Measurements from ENCODE around the gene PWWP2A.

PWWP2A gene

DNA sequence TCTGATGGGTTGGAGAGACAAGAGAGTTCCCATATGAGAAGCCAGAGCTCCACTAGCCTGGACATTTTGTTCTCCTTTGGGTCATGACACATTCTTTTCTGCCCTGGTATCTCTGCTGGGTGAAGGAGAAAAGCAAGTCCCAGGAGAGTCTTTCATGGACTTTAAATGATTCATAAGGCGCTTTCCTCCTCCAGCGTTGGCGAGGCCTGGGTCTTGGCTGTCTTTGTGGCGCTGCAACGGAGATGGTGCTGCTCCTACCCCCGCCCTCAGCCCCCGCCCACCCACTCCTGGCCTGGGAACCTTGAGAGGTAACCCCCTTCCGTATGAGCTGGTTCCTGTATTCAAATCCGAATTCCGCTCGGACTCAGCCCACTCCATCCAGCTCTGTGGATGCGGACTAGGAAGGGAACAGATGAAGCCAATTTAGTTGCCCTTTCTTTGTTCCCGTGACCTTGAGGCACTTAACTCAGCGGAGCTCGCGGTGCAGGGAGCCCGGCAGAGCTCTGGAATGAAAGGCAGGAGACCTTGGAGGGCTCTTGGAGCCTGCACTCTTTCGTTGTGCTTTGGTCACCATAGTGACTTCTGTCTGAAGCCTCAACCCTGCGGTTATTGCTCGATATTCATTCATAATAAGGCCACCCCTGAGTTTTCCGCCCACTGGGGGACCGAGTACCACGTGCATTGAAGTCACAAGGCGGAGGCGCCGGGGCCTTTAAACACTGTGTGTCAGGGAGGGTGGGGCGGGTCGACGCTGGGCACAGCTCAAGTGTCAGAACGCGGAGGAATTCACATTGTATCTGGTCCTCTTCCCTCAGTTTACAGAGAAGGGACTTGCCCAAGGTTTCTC lies 14.0 kb upstream of the PWWP2A start:
- H3K4me3 ChIP-seq (ENCODE audit: insufficient read depth, low read depth, low read length, poor library complexity, severe bottlenecking): no peak overlapping the region

GRCh38 chr5:160129841-160130240 lies 10.6 kb upstream of the PWWP2A start:
- no peaks in the 10 kb centered on the region for H3K36me3 ChIP-seq (ENCODE audit: control insufficient read depth, insufficient read depth, low read length)
- H3K4me1 ChIP-seq (ENCODE audit: control insufficient read depth, insufficient read depth, low read length, poor library complexity, severe bottlenecking): no peaks in the 10 kb centered on the region
- H3K27me3 ChIP-seq (replicated peaks; ENCODE audit: control insufficient read depth, insufficient read depth, low read length, poor library complexity, severe bottlenecking): no peaks in the 10 kb centered on the region
- H3K27ac ChIP-seq (ENCODE audit: insufficient read depth, low read length, poor library complexity, severe bottlenecking): no peak overlapping the region
- H3K4me3 ChIP-seq (ENCODE audit: insufficient read depth, low read depth, low read length, poor library complexity, severe bottlenecking): no peak overlapping the region
- DNase-seq: no peak
- H3K9me3 ChIP-seq (ENCODE audit: control insufficient read depth, low read length): no peaks in the 10 kb centered on the region

More for the DNA sequence above, 14.0 kb upstream of the PWWP2A start:
- Histone ChIP-seq H3K27me3 (replicated peaks; ENCODE audit: control insufficient read depth, insufficient read depth, low read length, poor library complexity, severe bottlenecking) (no peaks in the 10 kb centered on the region), H3K36me3 (ENCODE audit: control insufficient read depth, insufficient read depth, low read length) (no peaks in the 10 kb centered on the region), H3K4me1 (ENCODE audit: control insufficient read depth, insufficient read depth, low read length, poor library complexity, severe bottlenecking) (no peaks in the 10 kb centered on the region), H3K9me3 (ENCODE audit: control insufficient read depth, low read length) (no peaks in the 10 kb centered on the region), H3K27ac (ENCODE audit: insufficient read depth, low read length, poor library complexity, severe bottlenecking) (no peak overlapping the region)
- no peak for DNase-seq

- no peaks in the 10 kb centered on the region for H3K27me3 ChIP-seq (replicated peaks; ENCODE audit: control insufficient read depth, insufficient read depth, low read length, poor library complexity, severe bottlenecking)
Observed at GRCh38 chr5:160128632-160129031, 9.4 kb upstream of the PWWP2A start.

DNA sequence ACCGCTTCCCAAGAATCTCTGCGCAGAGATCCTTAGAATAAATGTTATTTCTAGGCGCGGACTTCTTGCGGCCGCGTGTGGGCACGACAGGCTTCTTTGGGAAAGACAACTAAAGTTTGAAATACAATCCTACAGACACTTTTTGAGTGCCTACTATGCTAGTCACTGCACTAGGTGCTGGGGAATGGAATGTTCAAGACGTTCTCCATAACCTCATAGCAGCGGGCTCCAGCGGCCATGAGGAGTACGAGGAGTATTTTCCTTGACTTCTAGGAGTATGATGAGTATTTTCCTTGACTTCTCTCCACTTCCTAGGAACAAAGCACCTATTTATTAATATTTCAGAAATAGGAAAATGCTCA lies 636 bp upstream of the PWWP2A start:
- H3K4me1 ChIP-seq (ENCODE audit: control insufficient read depth, insufficient read depth, low read length, poor library complexity, severe bottlenecking): peaks cover 7% of the 10 kb centered on the region
- no peaks in the 10 kb centered on the region for H3K27me3 ChIP-seq (replicated peaks; ENCODE audit: control insufficient read depth, insufficient read depth, low read length, poor library complexity, severe bottlenecking)
- peak overlapping the region; percentile 32 for H3K4me3 ChIP-seq (ENCODE audit: insufficient read depth, low read depth, low read length, poor library complexity, severe bottlenecking)
- H3K27ac ChIP-seq (ENCODE audit: insufficient read depth, low read length, poor library complexity, severe bottlenecking): no peak overlapping the region
- no peak for DNase-seq
- H3K36me3 ChIP-seq (ENCODE audit: control insufficient read depth, insufficient read depth, low read length): peaks cover 9% of the 10 kb centered on the region
- no peaks in the 10 kb centered on the region for H3K9me3 ChIP-seq (ENCODE audit: control insufficient read depth, low read length)

More at GRCh38 chr5:160128632-160129031, 9.4 kb upstream of the PWWP2A start:
- Histone ChIP-seq H3K27ac (ENCODE audit: insufficient read depth, low read length, poor library complexity, severe bottlenecking) (no peak overlapping the region), H3K36me3 (ENCODE audit: control insufficient read depth, insufficient read depth, low read length) (no peaks in the 10 kb centered on the region), H3K9me3 (ENCODE audit: control insufficient read depth, low read length) (no peaks in the 10 kb centered on the region), H3K4me1 (ENCODE audit: control insufficient read depth, insufficient read depth, low read length, poor library complexity, severe bottlenecking) (no peaks in the 10 kb centered on the region), H3K4me3 (ENCODE audit: insufficient read depth, low read depth, low read length, poor library complexity, severe bottlenecking) (no peak overlapping the region)
- no peak for DNase-seq

DNA sequence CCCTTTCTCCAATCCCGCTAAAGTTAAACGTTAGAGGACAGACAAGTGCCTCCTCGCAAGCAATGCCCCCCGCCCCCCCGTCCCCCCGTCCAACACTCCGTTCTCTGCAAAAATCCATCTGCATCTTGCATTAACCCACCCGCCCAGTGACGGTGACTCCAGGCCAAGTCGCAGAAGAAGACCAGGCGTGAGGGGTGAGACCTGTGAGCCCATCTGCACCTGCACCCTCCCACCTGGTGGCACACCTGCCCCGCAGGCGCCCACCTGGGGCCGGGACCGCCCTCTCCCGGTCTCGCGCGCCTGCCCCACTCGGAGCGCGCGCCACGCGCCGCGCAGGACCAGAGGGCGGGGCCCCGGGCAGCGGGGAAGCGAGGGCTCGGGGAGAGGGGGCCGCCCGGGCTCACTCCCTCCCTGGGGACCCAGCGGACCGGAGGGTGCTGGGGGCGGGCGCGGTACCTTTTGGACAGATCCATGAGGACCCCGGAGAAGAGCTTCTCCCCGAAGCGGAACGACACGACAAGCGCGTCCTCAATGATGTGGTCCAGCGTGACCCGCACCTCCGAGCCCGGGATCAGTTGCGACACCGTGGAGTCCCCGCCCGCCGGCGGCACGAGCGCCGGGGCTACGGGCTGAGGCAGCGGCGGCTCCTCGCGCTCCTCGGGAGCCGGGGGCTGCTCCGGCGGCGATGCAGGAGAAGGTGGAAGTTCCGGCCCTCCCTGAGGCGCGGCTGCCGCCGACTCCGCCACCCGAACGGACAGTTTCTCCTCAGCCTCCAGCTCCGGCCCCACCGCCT lies 705 bp downstream of the PWWP2A start:
- no peaks in the 10 kb centered on the region for H3K9me3 ChIP-seq (ENCODE audit: control insufficient read depth, low read length)
- no peaks in the 10 kb centered on the region for H3K27me3 ChIP-seq (replicated peaks; ENCODE audit: control insufficient read depth, insufficient read depth, low read length, poor library complexity, severe bottlenecking)

DNA sequence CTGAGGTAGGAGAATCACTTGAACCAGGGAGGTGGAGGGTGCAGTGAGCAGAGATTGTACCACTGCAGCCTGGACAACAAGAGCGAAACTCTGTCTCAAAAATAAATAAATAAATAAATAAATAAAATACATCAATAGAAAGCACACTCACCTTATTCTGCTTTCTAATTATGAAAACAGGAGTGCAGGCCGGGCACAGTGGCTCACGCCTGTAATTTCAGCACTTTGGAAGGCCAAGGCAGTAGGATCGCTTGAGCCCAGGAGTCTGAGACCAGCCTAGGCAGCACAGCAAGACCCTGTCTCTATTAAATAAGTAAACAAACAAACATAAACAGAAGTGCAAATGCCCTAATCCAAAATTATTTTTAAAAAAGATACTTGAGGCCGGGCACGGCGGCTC lies 2.3 kb downstream of the PWWP2A start:
- H3K4me3 ChIP-seq (ENCODE audit: insufficient read depth, low read depth, low read length, poor library complexity, severe bottlenecking): no peak overlapping the region
- no peaks in the 10 kb centered on the region for H3K27me3 ChIP-seq (replicated peaks; ENCODE audit: control insufficient read depth, insufficient read depth, low read length, poor library complexity, severe bottlenecking)
- no peak for DNase-seq
- no peaks in the 10 kb centered on the region for H3K9me3 ChIP-seq (ENCODE audit: control insufficient read depth, low read length)
- peaks cover 7% of the 10 kb centered on the region for H3K4me1 ChIP-seq (ENCODE audit: control insufficient read depth, insufficient read depth, low read length, poor library complexity, severe bottlenecking)
- H3K36me3 ChIP-seq (ENCODE audit: control insufficient read depth, insufficient read depth, low read length): peaks cover 27% of the 10 kb centered on the region
- no peak overlapping the region for H3K27ac ChIP-seq (ENCODE audit: insufficient read depth, low read length, poor library complexity, severe bottlenecking)

More for the DNA sequence above, 705 bp downstream of the PWWP2A start:
- peaks cover 7% of the 10 kb centered on the region for H3K4me1 ChIP-seq (ENCODE audit: control insufficient read depth, insufficient read depth, low read length, poor library complexity, severe bottlenecking)
- peak overlapping the region; percentile 100 for H3K4me3 ChIP-seq (ENCODE audit: insufficient read depth, low read depth, low read length, poor library complexity, severe bottlenecking)
- peak; percentile 30 to 47 (median 41) for DNase-seq
- peak overlapping the region; percentile 90 for H3K27ac ChIP-seq (ENCODE audit: insufficient read depth, low read length, poor library complexity, severe bottlenecking)
- H3K36me3 ChIP-seq (ENCODE audit: control insufficient read depth, insufficient read depth, low read length): peaks cover 14% of the 10 kb centered on the region

GRCh38 chr5:160108124-160108523 lies 11.1 kb downstream of the PWWP2A start:
- Histone ChIP-seq H3K9me3 (ENCODE audit: control insufficient read depth, low read length) (no peaks in the 10 kb centered on the region), H3K27me3 (replicated peaks; ENCODE audit: control insufficient read depth, insufficient read depth, low read length, poor library complexity, severe bottlenecking) (no peaks in the 10 kb centered on the region), H3K27ac (ENCODE audit: insufficient read depth, low read length, poor library complexity, severe bottlenecking) (no peak overlapping the region), H3K4me3 (ENCODE audit: insufficient read depth, low read depth, low read length, poor library complexity, severe bottlenecking) (no peak overlapping the region), H3K36me3 (ENCODE audit: control insufficient read depth, insufficient read depth, low read length) (peaks cover 24% of the 10 kb centered on the region), H3K4me1 (ENCODE audit: control insufficient read depth, insufficient read depth, low read length, poor library complexity, severe bottlenecking) (no peaks in the 10 kb centered on the region)
- DNase-seq: no peak

- no peaks in the 10 kb centered on the region for H3K9me3 ChIP-seq (ENCODE audit: control insufficient read depth, low read length)
- H3K4me1 ChIP-seq (ENCODE audit: control insufficient read depth, insufficient read depth, low read length, poor library complexity, severe bottlenecking): no peaks in the 10 kb centered on the region
- H3K27me3 ChIP-seq (replicated peaks; ENCODE audit: control insufficient read depth, insufficient read depth, low read length, poor library complexity, severe bottlenecking): no peaks in the 10 kb centered on the region
- no peak overlapping the region for H3K4me3 ChIP-seq (ENCODE audit: insufficient read depth, low read depth, low read length, poor library complexity, severe bottlenecking)
- H3K27ac ChIP-seq (ENCODE audit: insufficient read depth, low read length, poor library complexity, severe bottlenecking): no peak overlapping the region
- peaks cover 12% of the 10 kb centered on the region for H3K36me3 ChIP-seq (ENCODE audit: control insufficient read depth, insufficient read depth, low read length)
- no peak for DNase-seq
Observed at GRCh38 chr5:160105686-160106360, 13.4 kb downstream of the PWWP2A start.

DNA sequence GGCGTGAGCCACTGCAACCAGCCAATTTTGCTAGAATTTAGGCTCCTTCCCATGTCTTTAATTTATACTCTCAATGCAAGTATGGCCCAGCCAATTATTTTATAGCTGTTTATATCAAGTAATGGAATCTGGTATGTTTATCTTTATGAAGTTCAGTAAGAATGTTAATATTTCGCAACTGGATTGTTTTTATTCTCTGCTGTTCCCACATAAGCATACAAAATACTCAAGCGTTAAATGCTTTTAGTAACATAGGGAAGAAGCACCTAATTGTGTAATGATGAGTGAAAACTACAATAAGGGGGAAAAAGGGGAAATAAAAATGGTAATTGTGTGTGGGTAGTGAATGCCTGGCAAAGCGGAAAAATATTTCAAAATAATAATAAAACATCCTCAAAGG lies 21.3 kb downstream of the PWWP2A start:
- H3K27ac ChIP-seq (ENCODE audit: insufficient read depth, low read length, poor library complexity, severe bottlenecking): no peak overlapping the region
- no peaks in the 10 kb centered on the region for H3K4me1 ChIP-seq (ENCODE audit: control insufficient read depth, insufficient read depth, low read length, poor library complexity, severe bottlenecking)
- DNase-seq: no peak
- peaks cover 16% of the 10 kb centered on the region for H3K36me3 ChIP-seq (ENCODE audit: control insufficient read depth, insufficient read depth, low read length)
- H3K4me3 ChIP-seq (ENCODE audit: insufficient read depth, low read depth, low read length, poor library complexity, severe bottlenecking): no peak overlapping the region
- no peaks in the 10 kb centered on the region for H3K9me3 ChIP-seq (ENCODE audit: control insufficient read depth, low read length)
- H3K27me3 ChIP-seq (replicated peaks; ENCODE audit: control insufficient read depth, insufficient read depth, low read length, poor library complexity, severe bottlenecking): no peaks in the 10 kb centered on the region

Data from effector memory CD4-positive, alpha-beta T cell (primary cell).